Measurements from ENCODE around the gene HS6ST3.

HS6ST3 gene

GRCh38 chr13:96573563-96573962, 483.7 kb downstream of the HS6ST3 start:
- intact Hi-C loops (cut with DNase I), result no loop called here
- no peak for DNase-seq

- intact Hi-C loops (cut with DNase I), result no loop called here
- no peak for DNase-seq
These were observed 485.8 kb downstream of the HS6ST3 start for GRCh38 chr13:96575423-96576320.

GRCh38 chr13:96581741-96582140, 491.8 kb downstream of the HS6ST3 start:
- no peak for DNase-seq
- intact Hi-C loops (cut with DNase I), result no loop called here

GRCh38 chr13:96615252-96615651, 525.3 kb downstream of the HS6ST3 start:
- intact Hi-C loops (cut with DNase I), result no loop called here
- no peak for DNase-seq

DNA sequence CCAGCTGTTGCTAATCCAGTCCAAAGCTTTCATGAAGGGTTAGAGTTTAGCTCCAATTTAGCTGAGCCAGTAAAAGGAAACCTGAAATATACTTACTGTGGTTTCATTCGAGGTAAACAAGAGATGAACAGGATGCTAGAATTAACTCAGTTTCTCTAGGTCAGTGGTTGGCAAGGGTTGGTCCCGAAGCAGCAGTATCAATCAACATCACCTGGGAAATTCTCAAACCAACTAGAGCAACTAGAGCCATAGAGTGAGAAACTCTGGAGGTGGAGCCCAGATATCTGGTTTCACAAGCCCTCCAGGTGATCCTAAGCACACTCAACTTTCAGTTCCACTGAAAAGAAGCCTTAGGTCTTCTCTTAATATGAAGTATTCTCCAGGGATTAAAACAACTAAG, 527.6 kb downstream of the HS6ST3 start:
- DNase-seq, result no peak
- intact Hi-C loops (cut with DNase I), result no loop called here

- DNase-seq, result no peak
- intact Hi-C loops (cut with DNase I), result no loop called here
These were observed 531.8 kb downstream of the HS6ST3 start for GRCh38 chr13:96621634-96622183.

GRCh38 chr13:96629331-96629730, 539.4 kb downstream of the HS6ST3 start:
- intact Hi-C loops (cut with DNase I), result no loop called here
- no peak for DNase-seq

- intact Hi-C loops (cut with DNase I), result no loop called here
- DNase-seq, result peak in 6 of 42 donors; percentile 1 to 37 (median 8)
These were observed 542.8 kb downstream of the HS6ST3 start for GRCh38 chr13:96632536-96633320.

DNA sequence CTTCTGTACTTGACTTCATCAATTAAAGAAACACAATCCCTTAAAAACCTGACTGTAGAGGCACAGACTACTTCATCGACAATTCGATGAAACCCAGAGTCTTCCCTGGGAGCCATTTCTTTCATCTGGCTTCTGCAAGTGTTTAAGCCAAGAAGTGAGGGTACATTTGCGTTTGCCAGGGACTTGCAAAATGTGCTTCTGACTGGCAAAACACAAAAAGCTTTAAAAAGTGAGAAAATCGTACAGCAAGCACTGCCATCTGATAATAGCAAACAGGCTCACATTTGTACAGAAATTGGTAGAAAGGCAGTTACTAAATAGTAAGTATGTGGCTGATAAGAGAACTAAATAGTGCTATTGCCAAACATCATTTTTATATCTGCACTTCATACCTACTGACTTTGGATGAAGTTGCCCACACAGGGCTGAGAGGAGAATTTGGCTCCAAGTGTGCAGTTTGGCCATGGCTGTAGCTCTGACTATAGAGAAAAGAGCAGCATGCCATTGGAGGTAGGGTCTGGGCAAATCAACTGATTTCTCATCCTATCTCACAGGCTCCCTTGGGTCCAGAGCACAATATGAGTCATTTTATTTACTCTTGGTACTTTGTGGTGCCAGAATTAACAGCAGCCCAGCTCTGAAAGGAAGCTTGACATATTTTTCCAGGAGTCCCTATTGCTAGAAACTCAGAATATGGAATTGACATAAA, 546.2 kb downstream of the HS6ST3 start:
- intact Hi-C loops (cut with DNase I), result no loop called here
- no peak for DNase-seq

DNA sequence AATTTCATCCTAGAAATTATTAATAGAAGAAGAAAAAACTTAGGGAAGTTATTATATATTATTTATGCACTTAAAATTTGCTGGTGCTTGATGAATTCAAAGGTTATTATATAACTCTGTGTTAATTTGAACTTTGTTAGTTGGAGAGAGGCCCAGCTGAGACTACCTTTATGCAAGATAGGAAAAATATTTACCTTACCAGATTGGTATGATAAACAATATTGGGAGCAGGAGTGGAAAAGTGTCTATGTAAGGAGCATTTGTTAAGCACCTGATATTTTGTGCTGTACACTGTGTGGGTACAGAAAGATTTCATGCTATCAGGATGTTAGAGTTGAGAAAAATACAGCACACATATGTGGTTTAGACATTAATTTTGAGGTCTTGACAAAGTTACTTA, 547.1 kb downstream of the HS6ST3 start:
- intact Hi-C loops (cut with DNase I), result no loop called here
- DNase-seq, result no peak

DNA sequence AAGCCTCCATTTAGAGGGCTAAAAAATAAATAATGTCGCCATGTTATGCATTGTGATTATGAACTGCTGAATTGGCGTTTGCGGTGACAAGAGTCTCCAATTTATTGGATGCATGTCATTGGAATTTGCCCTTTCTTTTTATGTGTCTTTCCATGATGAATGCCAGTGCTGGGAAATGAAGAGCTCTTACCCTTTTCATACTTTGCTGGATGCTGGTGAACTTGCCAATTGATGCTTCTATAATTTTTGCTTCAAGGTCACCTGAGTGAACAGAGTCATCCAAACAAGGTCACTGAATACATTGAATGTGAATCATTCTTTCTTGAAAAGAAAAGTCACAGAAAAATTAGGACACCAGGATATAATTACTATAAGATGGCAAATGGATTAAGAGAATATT, 556.2 kb downstream of the HS6ST3 start:
- no peak for DNase-seq
- intact Hi-C loops (cut with DNase I), result no loop called here

- no peak for DNase-seq
- intact Hi-C loops (cut with DNase I), result no loop called here
These were observed 556.8 kb downstream of the HS6ST3 start for GRCh38 chr13:96646515-96647211.

DNA sequence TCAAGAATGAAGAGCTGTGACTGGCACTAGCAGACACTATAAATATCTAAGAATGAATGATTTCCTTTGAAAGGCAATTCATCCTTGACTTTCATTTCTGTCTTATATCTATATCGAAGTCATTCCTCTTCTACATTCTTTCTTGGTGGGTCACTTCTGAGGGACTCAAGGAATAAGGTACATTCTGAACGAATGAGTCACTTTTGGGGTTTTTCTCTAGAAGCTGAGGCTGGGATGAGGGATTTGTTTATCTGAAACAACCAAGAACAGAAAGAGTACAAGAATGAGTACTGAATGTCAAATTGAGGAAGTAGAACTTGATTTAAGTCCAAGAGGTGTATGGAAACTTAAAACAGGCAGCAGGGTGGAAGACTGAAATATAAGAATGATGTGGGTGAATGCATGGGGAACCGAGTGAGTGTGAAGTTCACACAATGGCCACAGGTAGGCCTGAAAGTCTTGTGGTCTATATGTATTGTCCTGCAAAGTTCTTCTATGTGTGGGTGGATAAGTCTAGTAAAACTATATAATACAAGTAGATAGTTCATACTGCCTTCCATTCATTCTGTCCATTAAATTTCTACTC, 560.5 kb downstream of the HS6ST3 start:
- no peak for DNase-seq
- intact Hi-C loops (cut with DNase I), result no loop called here

DNA sequence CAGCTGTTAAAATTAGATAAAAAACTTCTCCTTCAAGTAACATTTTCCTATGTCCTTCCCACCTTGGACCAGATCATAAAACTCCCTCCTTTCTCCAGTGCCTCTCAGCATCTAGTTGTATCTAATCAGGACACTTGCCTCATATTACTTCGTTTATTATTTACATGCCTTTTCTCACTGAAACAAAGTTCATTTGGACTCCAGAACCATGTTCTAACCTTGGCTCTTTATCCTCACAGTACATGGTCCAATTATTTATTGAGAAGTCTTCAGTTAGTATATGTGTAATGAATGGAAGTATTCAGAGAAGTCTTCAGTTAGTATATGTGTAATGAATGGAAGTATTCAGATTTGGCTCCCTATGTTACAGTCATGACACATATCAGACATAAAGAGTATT, 561.7 kb downstream of the HS6ST3 start:
- no peak for DNase-seq

GRCh38 chr13:96652506-96652905, 562.6 kb downstream of the HS6ST3 start:
- intact Hi-C loops (cut with DNase I), result no loop called here

More for the DNA sequence above, 561.7 kb downstream of the HS6ST3 start:
- intact Hi-C loops (cut with DNase I), result no loop called here

DNA sequence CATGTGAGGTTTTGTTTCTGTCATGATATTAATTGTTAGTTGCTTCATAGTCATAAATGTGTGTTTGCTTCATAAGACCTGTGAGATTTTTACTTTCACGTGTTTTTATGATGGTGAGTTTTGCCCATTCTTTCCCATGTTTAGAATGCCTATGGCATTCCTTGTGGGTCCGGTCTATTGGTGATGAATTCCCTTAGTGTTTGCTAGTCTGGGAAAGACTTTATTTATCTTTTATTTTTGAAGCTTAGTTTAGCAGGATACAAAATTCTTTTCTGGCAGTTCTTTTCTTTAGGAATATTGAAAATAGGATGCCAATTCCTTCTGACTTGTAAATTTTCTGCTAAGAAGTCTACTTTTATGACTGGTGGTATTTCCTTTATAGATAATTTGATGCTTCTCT, 571.7 kb downstream of the HS6ST3 start:
- intact Hi-C loops (cut with DNase I), result no loop called here
- no peak for DNase-seq

More at GRCh38 chr13:96652506-96652905, 562.6 kb downstream of the HS6ST3 start:
- no peak for DNase-seq

GRCh38 chr13:96662036-96662435, 572.1 kb downstream of the HS6ST3 start:
- DNase-seq, result no peak

GRCh38 chr13:96667294-96668018, 577.5 kb downstream of the HS6ST3 start:
- no peak for DNase-seq
- intact Hi-C loops (cut with DNase I), result no loop called here

More at GRCh38 chr13:96662036-96662435, 572.1 kb downstream of the HS6ST3 start:
- intact Hi-C loops (cut with DNase I), result no loop called here

Data from head of caudate nucleus (tissue), 42 donors.